Fibroblast of mammary gland (primary cell): ENCODE measurements around the gene HLA-DOA.

Experiments used
- DNase-seq: peaks from one replicate; pipeline ENCODE4 v3.0.0-alpha.2; 2010; ENCODE audit warnings: low read depth
- H3K4me3 ChIP-seq: 2 replicates; pipeline ENCODE4 v1.5.1; 2011; ENCODE audit warnings: low read depth, mild to moderate bottlenecking, low read length, moderate library complexity; ENCODE audit not compliant: control insufficient read depth
- TF ChIP-seq, protein P1 (sequence below): conservative IDR thresholded peaks from 2 replicates; pipeline ENCODE4 v1.5.1; 2011; ENCODE audit warnings: low read depth, low read length, inconsistent platforms; ENCODE audit not compliant: control insufficient read depth, insufficient read depth

HLA-DOA gene

DNA sequence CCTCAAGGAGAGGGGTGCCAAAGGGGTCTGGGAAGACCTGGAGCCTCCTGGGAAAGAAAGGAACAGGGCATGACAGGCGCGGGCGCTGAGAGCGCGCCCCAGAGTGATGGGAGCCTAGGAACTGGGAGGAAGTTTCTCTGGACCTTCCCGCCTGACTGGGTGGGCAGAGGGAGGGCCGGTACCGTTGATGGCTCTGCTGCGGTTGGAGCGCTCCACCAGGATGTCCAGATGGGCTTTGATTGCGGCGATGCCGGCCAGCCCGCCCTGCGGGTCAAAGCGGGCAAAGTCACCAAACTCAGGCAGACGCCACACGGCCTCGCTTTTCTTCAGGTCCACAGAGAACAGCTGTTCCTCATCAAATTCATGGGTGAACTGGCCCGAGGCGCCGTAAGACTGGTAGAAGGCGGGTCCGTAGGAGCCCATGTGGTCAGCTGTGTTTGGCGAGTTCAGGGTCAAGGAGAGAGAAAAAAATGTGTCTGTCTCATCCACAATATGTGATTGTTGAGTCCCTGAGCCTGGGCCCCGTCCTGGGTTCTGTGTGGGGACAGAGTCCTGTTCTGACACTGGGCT, 1.5 kb downstream of the HLA-DOA start:
- DNase-seq: no peak
- TF ChIP-seq, protein P1, sequence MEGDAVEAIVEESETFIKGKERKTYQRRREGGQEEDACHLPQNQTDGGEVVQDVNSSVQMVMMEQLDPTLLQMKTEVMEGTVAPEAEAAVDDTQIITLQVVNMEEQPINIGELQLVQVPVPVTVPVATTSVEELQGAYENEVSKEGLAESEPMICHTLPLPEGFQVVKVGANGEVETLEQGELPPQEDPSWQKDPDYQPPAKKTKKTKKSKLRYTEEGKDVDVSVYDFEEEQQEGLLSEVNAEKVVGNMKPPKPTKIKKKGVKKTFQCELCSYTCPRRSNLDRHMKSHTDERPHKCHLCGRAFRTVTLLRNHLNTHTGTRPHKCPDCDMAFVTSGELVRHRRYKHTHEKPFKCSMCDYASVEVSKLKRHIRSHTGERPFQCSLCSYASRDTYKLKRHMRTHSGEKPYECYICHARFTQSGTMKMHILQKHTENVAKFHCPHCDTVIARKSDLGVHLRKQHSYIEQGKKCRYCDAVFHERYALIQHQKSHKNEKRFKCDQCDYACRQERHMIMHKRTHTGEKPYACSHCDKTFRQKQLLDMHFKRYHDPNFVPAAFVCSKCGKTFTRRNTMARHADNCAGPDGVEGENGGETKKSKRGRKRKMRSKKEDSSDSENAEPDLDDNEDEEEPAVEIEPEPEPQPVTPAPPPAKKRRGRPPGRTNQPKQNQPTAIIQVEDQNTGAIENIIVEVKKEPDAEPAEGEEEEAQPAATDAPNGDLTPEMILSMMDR: no peak
- H3K4me3 ChIP-seq: no peak overlapping the region

DNA sequence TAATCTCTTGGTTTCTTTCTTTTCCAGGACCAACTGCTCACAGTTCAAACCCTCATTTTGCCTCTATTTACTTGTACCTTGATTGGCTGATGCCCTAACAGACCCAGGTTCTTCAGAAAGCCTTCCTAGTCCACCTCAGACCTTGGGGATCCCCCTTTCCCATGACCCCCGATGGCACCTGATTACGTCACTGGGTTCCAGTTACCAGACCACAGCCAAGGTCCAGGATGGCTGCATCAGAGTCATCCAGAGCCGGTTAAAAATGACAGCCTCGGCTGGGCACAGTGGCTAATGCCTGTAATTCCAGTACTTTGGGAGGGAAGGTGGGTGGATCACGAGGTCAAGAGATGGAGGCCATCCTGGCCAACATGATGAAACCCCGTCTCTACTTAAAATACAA, 4.5 kb downstream of the HLA-DOA start:
- H3K4me3 ChIP-seq: no peak overlapping the region
- DNase-seq: no peak
- TF ChIP-seq, protein P1: no peak

DNA sequence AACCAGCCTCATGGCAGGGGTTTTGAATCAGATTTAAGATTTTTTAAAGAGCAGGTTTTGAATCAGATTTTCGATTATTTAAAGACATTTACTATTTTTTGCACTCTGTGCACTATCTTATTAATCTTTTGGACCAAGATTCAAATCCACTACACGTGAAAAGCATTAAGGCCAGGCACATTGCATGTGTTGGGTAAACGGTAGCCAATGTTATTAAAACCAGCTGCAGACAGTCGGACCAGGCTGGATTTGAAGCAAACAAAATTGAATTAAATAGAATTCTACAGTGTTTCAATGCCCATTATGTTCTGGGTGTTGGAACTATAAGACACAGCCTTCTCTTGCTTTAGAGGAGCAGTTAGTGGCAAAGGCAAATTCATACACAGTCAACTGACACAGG, 7.7 kb downstream of the HLA-DOA start:
- TF ChIP-seq, protein P1: no peak
- DNase-seq: no peak
- H3K4me3 ChIP-seq: no peak overlapping the region

DNA sequence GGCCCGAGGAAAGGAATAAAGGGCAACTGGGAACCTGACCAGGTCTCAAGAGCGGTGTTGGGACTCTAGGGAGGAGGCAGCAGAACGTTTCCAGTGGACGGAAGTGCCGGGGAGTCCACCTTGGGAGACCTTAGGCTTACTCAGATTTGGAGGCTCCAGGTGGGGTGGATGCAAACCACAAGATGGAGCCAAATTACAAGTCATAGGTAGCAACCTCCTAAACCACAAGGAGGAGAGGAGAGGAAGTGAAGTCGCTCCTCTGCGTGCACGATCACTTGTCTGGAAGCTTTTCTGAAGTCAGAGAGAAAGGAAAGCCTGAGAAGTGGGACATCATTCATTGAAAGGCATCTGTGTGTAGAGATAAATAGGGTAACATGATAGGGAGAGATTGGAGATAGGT, 9.3 kb downstream of the HLA-DOA start:
- DNase-seq: no peak
- H3K4me3 ChIP-seq: no peak overlapping the region
- TF ChIP-seq, protein P1: no peak

DNA sequence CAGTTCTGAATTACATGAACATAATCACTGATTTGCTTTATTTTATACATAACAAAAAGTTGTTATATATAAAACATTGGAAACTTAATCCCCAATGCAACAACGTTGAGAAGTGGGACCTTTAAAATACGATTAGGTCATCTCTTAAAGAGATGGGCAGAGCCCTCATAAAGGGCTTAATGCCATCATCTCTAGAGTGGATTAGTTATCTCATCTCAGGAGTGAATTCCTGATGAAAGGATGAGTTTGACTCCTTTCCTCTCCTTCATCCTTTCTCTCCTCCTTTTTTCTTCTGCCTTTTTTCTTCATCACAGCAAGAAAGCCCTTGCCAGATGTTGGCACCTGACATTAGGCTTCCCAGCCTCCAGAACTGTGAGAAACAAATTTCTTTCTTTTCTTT, 13.9 kb downstream of the HLA-DOA start:
- TF ChIP-seq, protein P1: no peak
- H3K4me3 ChIP-seq: no peak overlapping the region
- no peak for DNase-seq

DNA sequence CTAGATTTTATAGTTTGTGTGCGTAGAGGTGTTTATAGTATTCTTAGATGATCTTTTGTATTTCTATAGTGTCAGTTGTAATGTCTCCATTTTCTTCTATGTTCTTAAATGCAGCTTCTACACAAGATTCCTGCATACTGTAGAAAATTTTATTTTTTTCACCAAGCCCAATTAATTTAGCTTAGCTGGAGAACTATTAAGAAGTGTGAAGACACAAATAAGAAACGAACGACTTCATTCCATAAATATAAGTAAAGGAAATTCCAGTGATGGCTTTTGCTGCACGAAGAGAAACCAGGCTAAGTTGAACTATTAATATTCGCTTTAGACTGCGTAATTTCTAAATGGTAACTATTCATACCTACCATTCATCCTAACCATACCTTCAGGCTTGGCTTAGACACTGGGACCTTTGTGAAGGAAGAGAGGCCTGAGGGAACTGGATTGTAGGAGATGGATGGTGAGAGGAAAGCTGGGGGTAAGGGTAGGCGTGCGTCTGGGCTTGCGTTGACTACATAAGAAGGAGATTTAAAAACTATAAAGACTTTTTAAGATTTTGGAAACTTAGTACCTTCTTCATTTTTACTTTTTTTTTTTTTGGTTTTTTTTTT, 15.9 kb downstream of the HLA-DOA start:
- TF ChIP-seq, protein P1: no peak
- no peak for DNase-seq
- no peak overlapping the region for H3K4me3 ChIP-seq

DNA sequence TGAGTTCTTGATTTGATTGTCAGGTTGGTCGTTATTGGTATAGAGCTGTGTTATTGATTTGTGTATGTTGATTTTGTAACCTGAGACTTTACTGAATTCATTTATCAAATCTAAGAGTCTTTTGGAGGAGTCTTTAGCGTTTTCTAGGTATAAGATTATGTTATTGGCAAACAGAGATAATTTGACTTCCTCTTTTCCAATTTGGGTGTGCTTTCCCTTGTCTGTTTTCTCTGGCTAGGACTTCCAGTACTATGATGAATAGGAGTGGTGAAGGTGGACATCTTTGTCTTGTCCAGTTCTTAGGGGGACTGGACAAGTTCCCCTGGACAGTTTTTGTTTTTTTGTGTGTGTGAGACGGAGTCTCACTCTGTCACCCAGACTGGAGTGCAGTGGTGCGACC, 17.4 kb downstream of the HLA-DOA start:
- no peak overlapping the region for H3K4me3 ChIP-seq
- DNase-seq: no peak
- TF ChIP-seq, protein P1: no peak
